Mucosa of descending colon (tissue), 3 donors: ENCODE data around the gene YPEL3. TPM values are rescaled to one million over a fixed set of nuclear protein-coding genes. Genes with fewer than 3 reads are reported as not detected.
A peak's percentile ranks its signal among the peaks of the same experiment; 100 is the strongest.

Experiments used
- ATAC-seq: fragments of 200-7000 bp; cut with Tn5 transposase; one replicate; pipeline ENCODE4 v1.9.1; 2020; ENCODE audit warnings: mild to moderate bottlenecking, moderate library complexity
- DNase-seq, 3 donors: peaks; one replicate each; pipeline ENCODE4 v3.0.0-alpha.2; 2020
- H3K36me3 ChIP-seq: fragments of 200-600 bp; one replicate; pipeline ENCODE4 v1.8.0; 2021; ENCODE audit warnings: low read depth, mild to moderate bottlenecking
- H3K4me1 ChIP-seq: fragments of 200-600 bp; one replicate; pipeline ENCODE4 v1.8.0; 2021; ENCODE audit warnings: low read depth, mild to moderate bottlenecking
- H3K4me3 ChIP-seq: fragments of 200-600 bp; one replicate; pipeline ENCODE4 v1.8.0; 2021; ENCODE audit warnings: mild to moderate bottlenecking
- H3K9me3 ChIP-seq: fragments of 200-600 bp; one replicate; pipeline ENCODE4 v1.8.0; 2021; ENCODE audit warnings: mild to moderate bottlenecking
- CTCF ChIP-seq: fragments of 200-600 bp; IDR thresholded peaks from one replicate; pipeline ENCODE4 v1.8.0; 2022; ENCODE audit warnings: antibody characterized with exemption, mild to moderate bottlenecking
- intact Hi-C, 2 donors: fragments of 100-400 bp; cut with DNase I in 1 of 2; cut with micrococcal nuclease in 1 of 2; formaldehyde crosslinking; loops; one replicate each; pipeline versions ENCODE4 v1.11.0 to v1.11.1; 2022; cut with DNase I, micrococcal nuclease
- total RNA-seq, 3 donors: library from RNA; stranded (reverse); fragmentation: NEBNext Ultra II Directional in 2 of 3; extraction: Animal tissue kit (Norgen Biotek cat#: 25700) in 2 of 3; gene quantifications; one replicate each; pipeline versions ENCODE4 v1.2.1 to v1.2.4, GENCODE V29; 2021 to 2023
- donor health status: DM: no; HTN: no; CAD: no; lungs with moderate emphysema.
- donor health status: DM: no; HTN: no; CAD: no.
- donor health status: DM: no; HTN: yes; CAD: no.

The YPEL3 gene
- total RNA-seq, 3 donors from 2014 or later = 30.5 to 78.4 (median 69.3) TPM

DNA sequence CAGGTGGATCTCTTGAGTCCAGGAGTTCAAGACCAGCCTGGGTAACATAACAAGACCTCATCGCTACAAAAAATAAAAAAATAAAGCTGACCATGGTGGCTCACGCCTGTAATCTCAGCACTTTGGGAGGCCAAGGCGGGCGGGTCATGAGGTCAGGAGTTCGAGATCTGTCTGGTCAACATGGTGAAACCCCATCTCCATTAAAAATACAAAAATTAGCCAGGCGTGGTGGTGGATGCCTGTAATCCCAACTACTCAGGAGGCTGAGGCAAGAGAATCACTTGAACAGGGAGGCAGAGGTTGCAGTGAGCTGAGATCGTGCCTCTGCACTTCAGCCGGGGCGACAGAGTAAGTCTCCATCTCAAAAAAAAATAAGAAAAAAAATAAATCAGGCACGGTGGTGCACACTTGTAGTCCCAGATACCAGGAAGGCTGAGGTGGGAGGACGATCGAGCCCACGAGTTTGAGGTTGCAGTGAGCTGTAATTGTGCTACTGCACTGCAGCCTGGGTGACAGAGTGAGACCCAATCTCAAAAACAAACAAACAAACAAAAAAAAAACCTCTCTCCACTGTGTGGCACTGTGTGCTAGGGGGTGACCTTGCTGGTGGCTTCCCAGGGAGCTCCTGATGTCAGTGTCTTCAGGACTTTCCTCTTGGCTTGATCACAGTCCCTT, 46.8 kb upstream of the YPEL3 start:
- Histone ChIP-seq H3K9me3 (no peaks in the 10 kb centered on the region), H3K4me3 (no peak overlapping the region), H3K4me1 (peaks cover 9% of the 10 kb centered on the region), H3K36me3 (no peaks in the 10 kb centered on the region)
- ATAC-seq (peak; percentile 30), DNase-seq (no peak)
- intact Hi-C loops = no loop called here
- no peak for TF ChIP-seq CTCF

- DNase-seq = peak in 1 of 3 donors; percentile 12
- ATAC-seq = no peak
- no peaks in the 10 kb centered on the region for H3K9me3 ChIP-seq
- H3K4me1 ChIP-seq = peaks cover 9% of the 10 kb centered on the region
- intact Hi-C loops = no loop called here
- TF ChIP-seq CTCF = no peak
- no peak overlapping the region for H3K4me3 ChIP-seq
- H3K36me3 ChIP-seq = no peaks in the 10 kb centered on the region
These were observed 45.7 kb upstream of the YPEL3 start for GRCh38 chr16:30141750-30142149.

- H3K4me3 ChIP-seq = no peak overlapping the region
- DNase-seq (peak in 2 of 3 donors; percentile 22 to 55), ATAC-seq (peak; percentile 97)
- no peak for TF ChIP-seq CTCF
- peaks cover 9% of the 10 kb centered on the region for H3K4me1 ChIP-seq
- no peaks in the 10 kb centered on the region for H3K36me3 ChIP-seq
- H3K9me3 ChIP-seq = no peaks in the 10 kb centered on the region
- intact Hi-C loops = no loop called here
These were observed 43.8 kb upstream of the YPEL3 start for GRCh38 chr16:30139583-30140481.

DNA sequence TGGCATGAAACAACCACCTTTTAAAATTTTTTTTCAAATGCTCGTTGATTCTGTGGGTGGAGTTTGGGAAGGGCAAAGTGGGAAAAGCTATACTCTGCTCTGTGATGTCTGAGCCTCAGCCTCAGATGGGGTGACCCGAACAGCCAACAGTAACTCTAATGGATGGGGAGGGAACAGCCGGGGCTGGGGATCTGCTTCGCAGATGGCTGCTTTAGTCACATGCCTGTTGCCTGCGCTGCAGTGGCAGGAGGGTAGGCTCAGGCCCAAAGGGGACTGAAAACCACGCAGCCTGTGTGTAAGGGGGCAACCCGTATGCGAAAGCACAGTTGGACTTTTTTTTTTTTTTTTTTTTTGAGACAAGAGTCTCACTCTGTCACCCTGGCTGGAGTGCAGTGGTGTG, 41.9 kb upstream of the YPEL3 start:
- Histone ChIP-seq H3K4me1 (peaks cover 9% of the 10 kb centered on the region), H3K9me3 (no peaks in the 10 kb centered on the region), H3K36me3 (no peaks in the 10 kb centered on the region), H3K4me3 (no peak overlapping the region)
- no peak for ATAC-seq
- intact Hi-C loops = no loop called here
- DNase-seq = peak in 1 of 3 donors; percentile 35
- no peak for TF ChIP-seq CTCF

GRCh38 chr16:30136971-30137605, 41.1 kb upstream of the YPEL3 start:
- DNase-seq (peak in 1 of 3 donors; percentile 18), ATAC-seq (no peak)
- Histone ChIP-seq H3K4me1 (peaks cover 9% of the 10 kb centered on the region), H3K9me3 (no peaks in the 10 kb centered on the region), H3K36me3 (no peaks in the 10 kb centered on the region), H3K4me3 (no peak overlapping the region)
- no peak for TF ChIP-seq CTCF
- intact Hi-C loops = no loop called here
